ENCODE data around the gene CCL8. TPM values are rescaled to one million over a fixed set of nuclear protein-coding genes. Genes with fewer than 3 reads are reported as not detected.
A peak's percentile ranks its signal among the peaks of the same experiment; 100 is the strongest.

CCL8 gene
- total and polyA plus RNA-seq, 7 experiments from 2014 or later, result not detected

GRCh38 chr17:34368196-34368945, 49.1 kb downstream of the CCL8 start:
- intact Hi-C loops (cut with micrococcal nuclease), result no loop called here
- POLR2A ChIA-PET, result no interaction called here
- CTCF ChIA-PET, result interaction anchor here (0.7 kb wide), 1 partner anchor 9 kb away, joined by 3 read pairs; no protein-coding TSS in a partner anchor
- ATAC-seq (peak; percentile 43), DNase-seq (no peak)
- H3K27ac Mint-ChIP-seq, result no peak overlapping the region
- no peaks in the 10 kb centered on the region for H3K36me3 Mint-ChIP-seq
- Histone ChIP-seq H3K27ac (ENCODE audit: low read depth, low read length) (no peak overlapping the region), H3K36me3 (ENCODE audit: control insufficient read depth in 2 of 3, insufficient read depth in 3 of 3, low read length in 3 of 3) (no peaks in the 10 kb centered on the region), H3K9me3 (ENCODE audit: control insufficient read depth in 2 of 3, low read length in 3 of 3) (no peaks in the 10 kb centered on the region), H3K4me3 (ENCODE audit: low read length) (no peak overlapping the region), H3K27me3 (ENCODE audit: control insufficient read depth in 2 of 2, insufficient read depth in 2 of 2, low read length in 2 of 2) (no peaks in the 10 kb centered on the region), H3K4me1 (ENCODE audit: control insufficient read depth in 2 of 2, insufficient read depth in 2 of 2, low read length in 2 of 2) (no peaks in the 10 kb centered on the region)
- H3K4me3 Mint-ChIP-seq, result no peak overlapping the region
- H3K27me3 Mint-ChIP-seq, result peaks cover 0 to 26% (median 15%) of the 10 kb centered on the region in 5 donors
- H3K9me3 Mint-ChIP-seq, result peaks cover 0 to 2% (median 0%) of the 10 kb centered on the region in 11 donors
- peaks cover 0 to 56% (median 8%) of the 10 kb centered on the region in 7 donors for H3K4me1 Mint-ChIP-seq

- CTCF ChIA-PET, result no interaction called here
- Mint-ChIP-seq H3K36me3 (no peaks in the 10 kb centered on the region), H3K27ac (no peak overlapping the region), H3K27me3 (peaks cover 0 to 25% (median 15%) of the 10 kb centered on the region in 5 donors), H3K9me3 (peaks cover 0 to 2% (median 0%) of the 10 kb centered on the region in 11 donors), H3K4me1 (peaks cover 0 to 52% (median 8%) of the 10 kb centered on the region in 7 donors), H3K4me3 (no peak overlapping the region)
- ATAC-seq (peak; percentile 34), DNase-seq (no peak)
- H3K4me3 ChIP-seq (ENCODE audit: low read length), result no peak overlapping the region
- H3K36me3 ChIP-seq (ENCODE audit: control insufficient read depth in 2 of 3, insufficient read depth in 3 of 3, low read length in 3 of 3), result no peaks in the 10 kb centered on the region
- H3K9me3 ChIP-seq (ENCODE audit: control insufficient read depth in 2 of 3, low read length in 3 of 3), result no peaks in the 10 kb centered on the region
- intact Hi-C loops (cut with micrococcal nuclease), result no loop called here
- POLR2A ChIA-PET, result no interaction called here
- H3K4me1 ChIP-seq (ENCODE audit: control insufficient read depth in 2 of 2, insufficient read depth in 2 of 2, low read length in 2 of 2), result no peaks in the 10 kb centered on the region
- H3K27me3 ChIP-seq (ENCODE audit: control insufficient read depth in 2 of 2, insufficient read depth in 2 of 2, low read length in 2 of 2), result no peaks in the 10 kb centered on the region
- no peak overlapping the region for H3K27ac ChIP-seq (ENCODE audit: low read depth, low read length)
These were observed 49.8 kb downstream of the CCL8 start for GRCh38 chr17:34368946-34369500.

- no peak overlapping the region for H3K4me3 ChIP-seq (ENCODE audit: low read length)
- H3K27me3 ChIP-seq (ENCODE audit: control insufficient read depth in 2 of 2, insufficient read depth in 2 of 2, low read length in 2 of 2), result no peaks in the 10 kb centered on the region
- H3K9me3 ChIP-seq (ENCODE audit: control insufficient read depth in 2 of 3, low read length in 3 of 3), result no peaks in the 10 kb centered on the region
- H3K36me3 ChIP-seq (ENCODE audit: control insufficient read depth in 2 of 3, insufficient read depth in 3 of 3, low read length in 3 of 3), result no peaks in the 10 kb centered on the region
- no peaks in the 10 kb centered on the region for H3K4me1 ChIP-seq (ENCODE audit: control insufficient read depth in 2 of 2, insufficient read depth in 2 of 2, low read length in 2 of 2)
- Mint-ChIP-seq H3K4me1 (peaks cover 0 to 48% (median 8%) of the 10 kb centered on the region in 7 donors), H3K9me3 (peaks cover 0 to 2% (median 0%) of the 10 kb centered on the region in 11 donors), H3K27me3 (peaks cover 0 to 21% (median 10%) of the 10 kb centered on the region in 5 donors), H3K27ac (no peak overlapping the region), H3K36me3 (no peaks in the 10 kb centered on the region), H3K4me3 (no peak overlapping the region)
- ChIA-PET POLR2A (no interaction called here), CTCF (no interaction called here)
- intact Hi-C loops (cut with micrococcal nuclease), result no loop called here
- H3K27ac ChIP-seq (ENCODE audit: low read depth, low read length), result no peak overlapping the region
- ATAC-seq (no peak), DNase-seq (no peak)
These were observed 50.3 kb downstream of the CCL8 start for GRCh38 chr17:34369571-34369970.

GRCh38 chr17:34370376-34370996, 51.3 kb downstream of the CCL8 start:
- H3K27me3 ChIP-seq (ENCODE audit: control insufficient read depth in 2 of 2, insufficient read depth in 2 of 2, low read length in 2 of 2), result no peaks in the 10 kb centered on the region
- no peaks in the 10 kb centered on the region for H3K9me3 ChIP-seq (ENCODE audit: control insufficient read depth in 2 of 3, low read length in 3 of 3)
- ChIA-PET CTCF (no interaction called here), POLR2A (no interaction called here)
- peaks cover 0 to 4% (median 0%) of the 10 kb centered on the region in 5 donors for H3K36me3 Mint-ChIP-seq
- no peak overlapping the region for H3K27ac Mint-ChIP-seq
- H3K4me1 ChIP-seq (ENCODE audit: control insufficient read depth in 2 of 2, insufficient read depth in 2 of 2, low read length in 2 of 2), result no peaks in the 10 kb centered on the region
- H3K27me3 Mint-ChIP-seq, result peaks cover 0 to 19% (median 1%) of the 10 kb centered on the region in 5 donors
- no peaks in the 10 kb centered on the region for H3K36me3 ChIP-seq (ENCODE audit: control insufficient read depth in 2 of 3, insufficient read depth in 3 of 3, low read length in 3 of 3)
- no peak for DNase-seq
- peak overlapping the region in 1 of 10 donors; percentile 50 for H3K4me3 Mint-ChIP-seq
- H3K27ac ChIP-seq (ENCODE audit: low read depth, low read length), result no peak overlapping the region
- no peak for ATAC-seq
- no peak overlapping the region for H3K4me3 ChIP-seq (ENCODE audit: low read length)
- intact Hi-C loops (cut with micrococcal nuclease), result no loop called here
- H3K9me3 Mint-ChIP-seq, result peaks cover 0 to 2% (median 0%) of the 10 kb centered on the region in 11 donors
- H3K4me1 Mint-ChIP-seq, result peaks cover 0 to 39% (median 3%) of the 10 kb centered on the region in 7 donors

GRCh38 chr17:34370997-34371395, 51.8 kb downstream of the CCL8 start:
- H3K27ac Mint-ChIP-seq, result no peak overlapping the region
- CTCF ChIA-PET, result no interaction called here

More at GRCh38 chr17:34370997-34371395, 51.8 kb downstream of the CCL8 start:
- peak overlapping the region in 1 of 10 donors; percentile 50 for H3K4me3 Mint-ChIP-seq
- Histone ChIP-seq H3K4me3 (ENCODE audit: low read length) (no peak overlapping the region), H3K36me3 (ENCODE audit: control insufficient read depth in 2 of 3, insufficient read depth in 3 of 3, low read length in 3 of 3) (no peaks in the 10 kb centered on the region), H3K9me3 (ENCODE audit: control insufficient read depth in 2 of 3, low read length in 3 of 3) (no peaks in the 10 kb centered on the region), H3K4me1 (ENCODE audit: control insufficient read depth in 2 of 2, insufficient read depth in 2 of 2, low read length in 2 of 2) (no peaks in the 10 kb centered on the region), H3K27me3 (ENCODE audit: control insufficient read depth in 2 of 2, insufficient read depth in 2 of 2, low read length in 2 of 2) (no peaks in the 10 kb centered on the region), H3K27ac (ENCODE audit: low read depth, low read length) (no peak overlapping the region)
- H3K4me1 Mint-ChIP-seq, result peaks cover 0 to 39% (median 0%) of the 10 kb centered on the region in 7 donors
- intact Hi-C loops (cut with micrococcal nuclease), result no loop called here
- H3K36me3 Mint-ChIP-seq, result peaks cover 0 to 6% (median 0%) of the 10 kb centered on the region in 5 donors
- peaks cover 0 to 22% (median 0%) of the 10 kb centered on the region in 5 donors for H3K27me3 Mint-ChIP-seq
- ATAC-seq (peak; percentile 59), DNase-seq (no peak)
- H3K9me3 Mint-ChIP-seq, result peaks cover 0 to 2% (median 0%) of the 10 kb centered on the region in 11 donors
- POLR2A ChIA-PET, result no interaction called here

Data from naive thymus-derived CD4-positive, alpha-beta T cell (primary cell).